Activated CD4-positive, alpha-beta T cell treated with anti-CD3 and anti-CD28 coated beads, Interleukin-2, Interleukin-4, amounts not matched to agents 100 ng/mL and 50 ng/mL, durations not matched to agents 16 hours and 8 hours (primary cell): ENCODE results near the gene FAM47E.
A peak's percentile ranks its signal among the peaks of the same experiment; 100 is the strongest.

Experiments used
- DNase-seq: peaks from one replicate; pipeline ENCODE4 v3.0.0-alpha.2; 2020; ENCODE audit warnings: low spot score

Gene FAM47E, protein sequence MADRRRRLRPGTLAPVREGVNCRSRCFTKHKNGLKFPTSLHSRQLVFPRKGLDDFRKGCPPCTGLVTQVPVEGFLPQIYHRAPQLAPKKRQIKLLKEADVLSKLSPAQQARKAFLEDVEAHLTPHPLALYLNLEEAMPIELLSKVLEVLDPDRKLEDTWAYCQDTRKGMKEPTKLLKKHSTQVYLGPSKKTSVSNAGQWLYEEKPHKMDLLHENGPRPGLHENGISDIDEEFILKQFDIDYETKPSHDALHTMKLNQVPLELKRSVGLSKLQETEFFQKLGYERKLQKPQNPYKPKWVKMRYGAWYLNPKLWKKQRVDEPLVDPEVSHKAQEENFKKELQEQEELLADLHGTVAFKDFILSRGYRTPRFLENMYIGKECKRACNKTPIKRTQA

GRCh38 chr4:76251441-76252270 is at the start of gene FAM47E:
Gene FAM47E, plus strand, starts transcription at chr4:76251721. Its CDS starts 26 bp downstream, at chr4:76251747.
- DNase-seq = peak; percentile 15

GRCh38 chr4:76203541-76203940 is 48.0 kb upstream of the FAM47E start:
- DNase-seq = no peak

DNA sequence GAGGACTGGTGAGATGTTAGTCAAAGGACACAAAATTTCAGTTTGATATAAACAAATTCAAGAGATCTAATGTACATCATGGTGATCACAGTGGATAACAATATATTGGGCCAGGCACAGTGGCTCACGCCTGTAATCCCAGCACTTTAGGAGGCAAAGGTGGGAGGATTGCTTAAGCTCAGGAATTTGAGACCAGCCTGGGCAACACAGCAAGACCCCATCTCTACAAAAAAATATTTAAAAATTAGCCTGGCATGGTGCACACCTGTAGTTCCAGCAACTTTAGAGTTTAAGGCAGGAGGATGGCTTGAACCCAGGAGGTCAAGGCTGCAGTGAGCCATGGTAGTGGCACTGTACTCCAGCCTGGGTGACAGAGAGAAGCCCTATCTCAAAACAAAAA is 46.6 kb upstream of the FAM47E start:
- no peak for DNase-seq

DNA sequence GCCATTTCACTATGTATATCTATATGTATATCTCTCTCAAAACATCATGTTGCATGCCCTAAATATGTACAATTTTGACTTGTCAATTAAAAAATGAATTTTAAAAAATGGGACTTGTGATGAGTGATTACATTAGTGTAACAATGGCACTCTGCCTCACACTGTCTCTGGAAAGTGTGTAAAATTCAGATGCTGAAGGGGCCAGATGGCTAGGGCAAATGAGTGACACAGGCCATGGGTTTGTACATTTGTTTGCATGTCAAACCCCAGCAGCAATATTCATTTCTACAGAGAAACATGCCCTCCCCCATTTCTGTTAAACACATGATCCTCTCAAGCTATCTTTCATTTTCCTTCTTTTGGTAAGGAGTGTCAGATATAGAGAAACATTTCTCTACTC is 46.0 kb upstream of the FAM47E start:
- no peak for DNase-seq

DNA sequence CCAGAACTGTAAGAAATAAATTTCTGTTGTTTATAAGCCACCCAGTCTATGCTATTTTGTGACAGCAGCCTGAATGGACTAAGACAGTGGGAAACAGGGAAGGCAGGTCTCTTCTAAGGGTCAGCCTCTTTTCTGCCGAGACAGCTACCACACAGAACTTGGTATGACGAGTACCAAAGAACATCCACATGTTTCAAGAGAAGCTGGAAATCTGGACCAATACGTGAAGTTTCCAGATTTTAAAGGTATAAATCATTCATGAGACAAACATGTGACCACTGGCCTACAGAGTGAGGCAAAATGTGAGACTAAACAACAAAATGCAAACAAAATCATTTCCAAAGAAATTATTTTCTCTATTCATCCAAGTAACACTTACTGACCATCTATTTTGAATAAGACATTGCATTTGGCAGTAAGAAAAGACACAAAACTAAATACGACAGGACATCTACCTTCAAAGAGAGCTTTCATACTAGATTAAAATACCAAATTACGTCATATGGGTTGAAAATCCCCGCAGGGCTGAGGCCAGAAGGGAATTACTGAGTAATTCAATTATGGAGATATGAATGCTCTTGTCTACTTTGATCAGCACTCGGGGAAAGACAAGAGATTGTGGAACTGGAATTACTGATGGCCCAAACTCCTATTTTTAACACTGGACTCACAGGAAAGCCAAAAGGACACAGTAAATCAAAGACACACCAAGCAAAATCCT is 45.1 kb upstream of the FAM47E start:
- DNase-seq = no peak

- no peak for DNase-seq
Measured at GRCh38 chr4:76207549-76207948, 44.0 kb upstream of the FAM47E start.

GRCh38 chr4:76208005-76208765 is 43.3 kb upstream of the FAM47E start:
- DNase-seq = no peak

GRCh38 chr4:76209881-76210280 is 41.6 kb upstream of the FAM47E start:
- DNase-seq = no peak

DNA sequence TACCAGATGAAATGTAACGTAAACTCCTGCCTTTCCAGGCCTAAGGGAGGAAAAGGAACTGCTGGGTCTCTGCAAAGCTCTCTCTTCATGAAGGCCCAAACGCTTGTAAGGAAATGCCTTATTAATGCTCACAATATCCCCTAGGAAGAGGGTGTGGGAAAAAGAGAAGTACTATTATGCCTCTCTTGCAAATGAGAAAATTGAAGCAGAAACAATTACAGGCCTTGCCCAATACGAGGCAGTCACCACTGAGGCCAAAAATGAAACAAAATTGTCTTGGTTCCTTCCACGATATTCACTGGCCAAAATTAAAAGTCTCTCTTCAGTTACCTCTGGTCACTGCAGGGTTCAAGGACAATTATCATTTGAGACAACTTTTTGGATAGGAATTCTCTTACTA is 41.1 kb upstream of the FAM47E start:
- DNase-seq = no peak

- no peak for DNase-seq
Measured at GRCh38 chr4:76211769-76212708, 39.5 kb upstream of the FAM47E start.

- no peak for DNase-seq
Measured at GRCh38 chr4:76212851-76213414, 38.6 kb upstream of the FAM47E start.

- DNase-seq = peak; percentile 54
Measured at GRCh38 chr4:76213415-76214176, 37.9 kb upstream of the FAM47E start, which contains the start of gene SCARB2. Gene SCARB2, minus strand, starts transcription at chr4:76213824. Its CDS starts 281 bp downstream, at chr4:76213543.

DNA sequence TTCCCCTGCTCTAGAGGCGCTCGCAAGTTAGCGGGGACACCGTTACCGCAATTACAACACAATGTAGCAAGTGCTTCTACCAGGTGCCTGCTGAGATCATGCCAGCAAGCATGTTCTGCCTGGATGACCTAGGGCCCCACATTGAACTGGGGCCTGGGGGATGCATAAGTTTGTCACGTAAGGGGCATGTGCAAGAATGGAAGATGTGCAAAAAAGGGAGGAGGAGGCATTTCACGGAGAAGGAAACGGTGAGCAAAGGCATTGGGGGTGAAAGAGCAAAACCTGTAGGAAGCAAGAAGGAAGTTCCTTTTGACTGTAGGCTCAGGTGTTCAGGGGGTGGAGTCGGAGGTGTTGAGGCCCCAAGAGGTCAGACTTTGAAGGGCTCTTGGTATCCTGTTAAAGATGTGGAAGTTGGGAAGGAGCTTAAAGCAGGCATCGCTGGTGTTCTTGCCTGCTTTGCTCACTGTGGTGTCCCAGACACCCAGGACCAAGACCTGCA is 37.3 kb upstream of the FAM47E start:
- DNase-seq = no peak

DNA sequence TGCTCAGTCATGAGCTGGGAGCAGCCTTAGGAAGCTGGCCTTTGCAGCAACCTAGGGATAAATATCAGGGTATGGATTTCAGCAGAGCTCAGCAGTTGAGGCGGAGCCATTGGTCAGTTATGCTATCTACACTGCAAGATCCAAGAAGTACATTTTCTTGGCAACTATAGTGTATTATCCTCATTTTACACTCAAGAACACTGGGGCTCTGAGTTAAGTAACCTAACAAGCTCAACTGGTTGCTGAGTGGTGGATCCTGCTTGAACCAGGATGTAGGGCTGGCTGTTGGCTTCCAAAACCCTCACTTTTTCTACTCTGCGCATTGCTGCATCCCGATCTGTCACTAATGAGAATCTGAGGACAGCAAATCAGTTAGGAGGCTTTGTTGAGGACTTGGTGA is 36.4 kb upstream of the FAM47E start:
- DNase-seq = no peak

DNA sequence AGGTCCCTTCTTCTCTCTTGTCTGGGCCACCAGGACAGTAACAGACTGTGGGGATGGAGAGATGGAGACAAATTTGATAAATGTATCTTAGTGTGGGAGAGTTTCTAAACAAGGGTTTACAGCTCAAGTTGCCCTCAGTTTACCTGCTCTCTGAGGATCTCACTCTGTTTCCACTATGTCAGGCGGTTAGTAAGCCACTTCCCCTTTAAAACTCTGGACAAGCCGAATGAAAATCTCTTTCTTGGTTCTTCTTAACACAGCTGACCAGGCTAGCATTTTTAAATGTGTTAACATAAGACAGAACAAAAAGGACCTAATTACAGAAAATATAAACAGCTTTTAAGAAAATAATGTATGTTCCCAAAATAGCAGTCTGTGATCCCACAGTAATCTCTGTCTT is 35.0 kb upstream of the FAM47E start:
- DNase-seq = no peak

DNA sequence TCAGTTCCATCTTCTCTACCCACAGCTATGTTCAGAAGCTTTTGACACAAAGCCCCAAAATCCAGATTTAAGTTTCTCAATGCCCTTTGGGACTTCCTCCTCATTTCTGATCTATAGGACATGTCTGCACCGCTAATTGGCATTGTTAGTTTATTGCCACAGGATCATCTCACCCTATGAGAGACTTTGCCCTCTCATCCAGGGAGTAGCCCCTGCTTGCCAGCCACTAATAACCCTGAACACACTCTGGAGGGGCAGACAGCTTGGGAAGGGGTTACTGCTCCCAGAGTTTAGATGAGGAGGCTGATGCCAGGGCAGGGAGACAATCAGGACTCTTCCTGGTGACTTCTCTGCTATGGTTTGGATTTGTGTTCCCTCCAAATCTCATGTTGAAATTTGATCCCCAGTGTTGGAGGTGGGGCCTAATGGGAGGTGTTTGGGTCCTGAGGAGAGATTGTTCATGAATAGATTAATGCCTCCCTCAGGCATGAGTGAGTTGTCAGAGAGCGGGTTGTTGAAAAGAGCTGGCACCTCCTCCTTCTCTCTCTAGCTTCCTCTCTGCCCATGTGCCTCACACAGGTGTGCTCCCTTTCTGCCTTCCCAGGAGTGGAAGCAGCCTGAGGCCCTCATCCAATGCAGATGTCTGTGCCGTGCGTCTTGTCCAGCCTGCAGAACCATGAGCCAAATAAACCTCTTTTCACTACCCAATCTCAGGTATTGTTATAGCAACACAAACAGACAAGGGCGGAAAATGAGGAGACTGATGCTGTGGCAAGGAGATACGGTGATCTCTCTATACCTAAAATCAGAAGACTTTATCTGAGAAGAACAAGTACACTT is 34.3 kb upstream of the FAM47E start:
- no peak for DNase-seq

GRCh38 chr4:76219299-76220055 is 32.0 kb upstream of the FAM47E start:
- no peak for DNase-seq

- no peak for DNase-seq
Measured at GRCh38 chr4:76224171-76224570, 27.4 kb upstream of the FAM47E start.
